Measurements from ENCODE around the gene PFDN5. TPM values are rescaled to one million over a fixed set of nuclear protein-coding genes. Genes with fewer than 3 reads are reported as not detected.

Gene PFDN5
- total and polyA plus RNA-seq, 9 of the 15 experiments (the other 6 are each of a cell fraction or from before 2014, with no cell fraction given): 361 to 1,636 (median 742) TPM

DNA sequence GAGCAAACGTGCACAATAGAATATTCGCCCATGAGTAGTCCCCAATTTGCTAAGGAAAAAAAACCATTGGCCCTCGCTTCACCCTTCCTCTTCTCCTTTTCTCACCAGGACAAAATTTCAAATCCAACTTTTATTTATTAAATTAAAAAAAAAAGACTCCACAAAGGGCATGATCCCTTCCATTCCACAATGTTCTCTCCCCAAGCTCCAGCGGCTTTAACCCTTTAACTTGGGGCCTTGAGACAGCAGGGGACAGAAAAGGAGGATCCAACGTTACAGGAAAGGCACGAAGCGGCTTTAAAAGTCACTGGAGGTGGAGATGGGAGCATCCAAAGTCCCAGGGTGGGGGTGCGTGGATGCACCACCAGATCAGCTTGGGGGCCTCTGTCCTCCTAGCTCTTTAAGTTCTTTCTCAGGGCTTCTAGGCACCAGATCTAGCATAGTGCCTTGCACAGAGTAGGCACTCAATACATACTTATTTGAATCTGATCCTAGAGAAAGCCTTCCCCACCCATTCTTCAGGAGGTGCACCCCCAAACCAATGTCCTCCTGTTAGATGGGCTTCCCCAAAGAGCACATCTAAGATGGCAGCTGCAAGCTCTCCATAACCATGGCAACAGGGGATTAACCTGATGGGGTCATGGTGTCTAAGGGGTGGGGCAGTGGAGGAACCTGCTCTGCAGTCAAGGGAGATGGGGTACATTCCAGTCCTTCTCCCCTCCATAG, 31.3 kb downstream of the PFDN5 start:
- Histone ChIP-seq H3K4me1 (replicated peaks in 1 of 2; ENCODE audit: control insufficient read depth in 2 of 2, insufficient read depth in 2 of 2, low read length in 2 of 2) (peaks cover 26 to 55% of the 10 kb centered on the region in 2 experiments), H3K4me3 (no peak overlapping the region), H3K36me3 (ENCODE audit: control insufficient read depth, insufficient read depth, low read length) (no peaks in the 10 kb centered on the region), H3K79me2 (ENCODE audit: control insufficient read depth, insufficient read depth, low read length) (no peaks in the 10 kb centered on the region), H3K27me3 (ENCODE audit: control insufficient read depth in 2 of 2, insufficient read depth in 2 of 2, low read length in 2 of 2) (no peaks in the 10 kb centered on the region), H3K4me2 (ENCODE audit: insufficient read depth, low read length) (no peak overlapping the region), H4K20me1 (replicated peaks; ENCODE audit: control insufficient read depth, insufficient read depth, low read length) (no peaks in the 10 kb centered on the region), H2AFZ (ENCODE audit: low read depth, low read length) (no peak overlapping the region), H3K9me1 (ENCODE audit: control insufficient read depth, insufficient read depth, low read length) (no peaks in the 10 kb centered on the region), H3K27ac (ENCODE audit: extremely low read depth, low read depth, low read length) (no peak overlapping the region), H3K9ac (ENCODE audit: insufficient read depth in 1 of 2, low read depth in 2 of 2, low read length in 2 of 2) (no peak overlapping the region), H3K9me3 (replicated peaks; ENCODE audit: control insufficient read depth, insufficient read depth, low read depth, low read length) (no peaks in the 10 kb centered on the region)
- FAIRE-seq: no peak
- DNase-seq (ENCODE audit: extremely low read depth in 1 of 4, low spot score in 3 of 4): peak in 1 of 4 experiments; percentile 28
- ATAC-seq: no peak
- ChIA-PET POLR2A (interaction anchor here (0.6 to 2.4 kb wide), 9 partner anchors 8 to 183 kb away, joined by 3 to 10 read pairs (median 4); no protein-coding TSS in a partner anchor), CTCF (ENCODE audit: low intra/inter-chr PET ratio) (interaction anchor here (0.7 to 1.7 kb wide), 5 partner anchors 8 to 287 kb away, joined by 3 to 11 read pairs (median 4); no protein-coding TSS in a partner anchor)
- intact Hi-C loops (cut with micrococcal nuclease): loop anchor here (10.0 kb wide), 1 partner anchor 98 kb away; the partner anchor contains the start of gene AMHR2
- in situ Hi-C loops (cut with MboI): loop anchor here (10.0 kb wide), 1 partner anchor 178 kb away; the partner anchor contains the start of genes NPFF and TARBP2
- no TSS peak for BruUV-seq (replicated peaks)
- 73% methylated on average over 8 of the region's 8 CpGs for WGBS (ENCODE audit: insufficient coverage, low coverage, missing lambda C conversion rate)
- TF ChIP-seq PKNOX1 (IDR thresholded peaks at IDR 0.05) (no peak), ZNF589 (CRISPR knock-in tag; IDR thresholded peaks at IDR 0.05; ENCODE audit: low read depth) (no peak), RHOXF2B (CRISPR knock-in tag; conservative IDR thresholded peaks at IDR 0.05) (no peak), TAF7 (tag; IDR thresholded peaks at IDR 0.05) (no peak), ATF7 (IDR thresholded peaks at IDR 0.05) (no peak), RFX1 (IDR thresholded peaks at IDR 0.05) (peak; percentile 81), PRDM10 (IDR thresholded peaks at IDR 0.05; ENCODE audit: partially characterized antibody) (peak; percentile 92), GATAD2B (IDR thresholded peaks at IDR 0.05; ENCODE audit: borderline replicate concordance) (no peak), HNRNPUL1 (IDR thresholded peaks at IDR 0.05; ENCODE audit: low read length) (no peak), ZNF23 (CRISPR knock-in tag; IDR thresholded peaks at IDR 0.05) (no peak)
- TF ChIP-seq, protein P1, sequence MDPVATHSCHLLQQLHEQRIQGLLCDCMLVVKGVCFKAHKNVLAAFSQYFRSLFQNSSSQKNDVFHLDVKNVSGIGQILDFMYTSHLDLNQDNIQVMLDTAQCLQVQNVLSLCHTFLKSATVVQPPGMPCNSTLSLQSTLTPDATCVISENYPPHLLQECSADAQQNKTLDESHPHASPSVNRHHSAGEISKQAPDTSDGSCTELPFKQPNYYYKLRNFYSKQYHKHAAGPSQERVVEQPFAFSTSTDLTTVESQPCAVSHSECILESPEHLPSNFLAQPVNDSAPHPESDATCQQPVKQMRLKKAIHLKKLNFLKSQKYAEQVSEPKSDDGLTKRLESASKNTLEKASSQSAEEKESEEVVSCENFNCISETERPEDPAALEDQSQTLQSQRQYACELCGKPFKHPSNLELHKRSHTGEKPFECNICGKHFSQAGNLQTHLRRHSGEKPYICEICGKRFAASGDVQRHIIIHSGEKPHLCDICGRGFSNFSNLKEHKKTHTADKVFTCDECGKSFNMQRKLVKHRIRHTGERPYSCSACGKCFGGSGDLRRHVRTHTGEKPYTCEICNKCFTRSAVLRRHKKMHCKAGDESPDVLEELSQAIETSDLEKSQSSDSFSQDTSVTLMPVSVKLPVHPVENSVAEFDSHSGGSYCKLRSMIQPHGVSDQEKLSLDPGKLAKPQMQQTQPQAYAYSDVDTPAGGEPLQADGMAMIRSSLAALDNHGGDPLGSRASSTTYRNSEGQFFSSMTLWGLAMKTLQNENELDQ (CRISPR knock-in tag; IDR thresholded peaks at IDR 0.05; ENCODE audit: borderline replicate concordance): no peak

All from K562 (cell line).